IPS-18c (cell line): ENCODE measurements around the gene TSPAN4.

ENCODE experiments used
- H3K4me3 ChIP-seq: 2 replicates; pipeline ENCODE4 v1.7.0; 2013; ENCODE audit warnings: low read depth, mild to moderate bottlenecking, low read length, moderate library complexity; ENCODE audit not compliant: insufficient read depth
- H3K9me3 ChIP-seq: one replicate; pipeline ENCODE4 v1.6.1; 2013; ENCODE audit warnings: mild to moderate bottlenecking, low read length, moderate library complexity; ENCODE audit not compliant: control insufficient read depth, insufficient read depth

Gene TSPAN4

DNA sequence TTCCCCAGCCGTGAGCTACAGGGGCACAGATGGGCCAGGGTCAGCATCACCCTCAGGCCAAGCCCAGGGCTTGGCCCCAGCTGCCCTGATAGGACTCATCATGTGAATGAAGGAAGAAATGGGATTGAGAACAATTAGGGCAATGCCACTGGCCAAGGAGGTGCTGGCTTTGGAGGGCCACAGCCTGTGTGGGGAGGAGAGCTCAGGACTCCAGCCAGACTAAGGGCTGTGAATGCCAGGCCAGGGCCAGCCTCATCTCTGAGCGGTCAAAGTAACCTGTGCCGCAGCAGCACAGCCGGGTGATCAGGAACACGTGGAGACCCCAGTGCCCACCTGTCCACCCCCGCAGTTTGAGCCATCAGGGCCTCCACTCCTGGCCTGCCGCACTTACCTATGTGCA is 57.9 kb downstream of the TSPAN4 start:
- no peaks in the 10 kb centered on the region for H3K9me3 ChIP-seq
- no peak overlapping the region for H3K4me3 ChIP-seq

DNA sequence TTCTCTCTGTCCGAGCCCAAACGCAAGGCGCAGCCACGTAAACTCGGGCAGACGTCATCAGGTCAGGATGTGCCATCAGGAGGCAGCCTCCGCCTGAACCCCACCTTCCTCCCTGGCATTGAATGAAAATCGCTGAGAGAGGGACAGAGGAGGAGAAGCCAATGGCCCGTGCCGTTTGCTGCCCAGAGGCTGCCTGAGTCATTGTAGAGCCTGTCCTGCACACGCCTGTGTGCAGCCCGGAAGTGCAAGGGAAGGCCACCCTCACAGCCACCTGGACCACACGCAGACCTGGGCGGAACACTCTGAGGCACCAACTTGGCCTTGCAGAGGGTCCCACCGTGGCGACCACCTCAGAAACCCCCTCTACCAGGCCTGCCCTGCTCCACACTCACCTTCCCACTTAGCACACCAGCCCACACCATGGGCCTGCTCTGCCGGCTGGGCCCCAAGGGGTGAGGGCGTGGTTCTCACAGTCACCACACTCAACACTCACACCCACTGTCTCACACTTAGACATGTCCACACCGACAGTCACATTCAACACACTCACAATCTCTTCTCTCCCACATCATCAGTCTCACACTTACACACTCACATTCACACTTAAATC is 58.9 kb downstream of the TSPAN4 start:
- H3K4me3 ChIP-seq = no peak overlapping the region
- no peaks in the 10 kb centered on the region for H3K9me3 ChIP-seq

DNA sequence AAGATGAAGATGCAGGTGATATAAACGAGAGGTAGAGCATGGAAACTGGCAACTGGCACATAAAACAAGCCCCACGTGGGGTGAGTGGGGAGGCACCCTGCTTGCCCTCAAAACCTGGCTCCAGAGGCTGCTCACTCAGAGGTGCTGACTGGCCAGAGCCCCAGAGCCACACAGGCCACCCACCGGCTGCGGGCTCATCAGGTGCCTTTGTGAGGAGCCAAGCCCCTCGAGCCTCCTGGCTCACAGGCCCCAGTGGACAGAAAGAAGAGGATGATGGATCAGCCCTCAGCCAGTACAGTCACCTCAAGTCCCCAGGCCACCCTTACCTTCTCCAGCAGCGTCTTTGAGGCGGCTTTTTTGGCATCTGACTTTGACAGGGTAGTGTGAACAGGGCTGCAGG is 61.7 kb downstream of the TSPAN4 start:
- Histone ChIP-seq H3K4me3 (no peak overlapping the region), H3K9me3 (no peaks in the 10 kb centered on the region)

DNA sequence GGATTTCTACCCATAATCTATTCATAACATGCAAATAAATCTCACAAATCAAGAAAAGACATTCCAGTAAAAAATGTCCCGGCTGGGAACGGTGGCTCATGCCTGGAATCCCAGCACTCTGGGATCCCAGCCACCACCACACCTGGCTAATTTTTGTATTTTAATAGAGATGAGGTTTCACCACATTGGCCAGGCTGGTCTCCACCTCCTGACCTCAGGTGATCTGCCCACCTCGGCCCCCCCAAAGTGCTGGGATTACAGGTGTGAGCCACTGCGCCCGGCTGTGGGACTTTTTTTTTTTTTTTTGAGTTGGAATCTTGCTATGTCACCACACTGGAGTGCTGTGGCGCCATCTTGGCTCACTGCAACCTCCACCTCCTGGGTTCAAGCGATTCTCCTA is 63.3 kb downstream of the TSPAN4 start:
- Histone ChIP-seq H3K9me3 (no peaks in the 10 kb centered on the region), H3K4me3 (no peak overlapping the region)

DNA sequence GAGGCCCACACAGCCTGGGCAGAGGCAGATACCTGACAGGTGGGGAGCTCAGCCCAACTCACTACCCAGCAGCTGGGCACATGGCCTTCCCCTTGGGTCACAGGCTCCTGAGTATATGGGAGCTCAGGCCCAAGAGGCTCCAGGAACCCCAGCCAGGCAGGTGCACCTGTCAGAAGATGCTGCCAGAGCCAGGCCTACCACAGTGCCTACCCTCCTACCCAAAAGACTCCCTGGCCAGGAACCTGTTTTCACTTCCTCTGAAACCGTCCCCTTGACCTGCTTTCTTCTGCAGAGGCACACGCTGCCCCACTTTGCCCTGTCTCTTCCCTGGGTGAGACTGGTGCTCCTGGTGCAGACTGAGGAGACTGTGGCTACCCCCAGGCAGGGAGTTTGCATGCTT is 65.0 kb downstream of the TSPAN4 start:
- Histone ChIP-seq H3K9me3 (no peaks in the 10 kb centered on the region), H3K4me3 (no peak overlapping the region)

DNA sequence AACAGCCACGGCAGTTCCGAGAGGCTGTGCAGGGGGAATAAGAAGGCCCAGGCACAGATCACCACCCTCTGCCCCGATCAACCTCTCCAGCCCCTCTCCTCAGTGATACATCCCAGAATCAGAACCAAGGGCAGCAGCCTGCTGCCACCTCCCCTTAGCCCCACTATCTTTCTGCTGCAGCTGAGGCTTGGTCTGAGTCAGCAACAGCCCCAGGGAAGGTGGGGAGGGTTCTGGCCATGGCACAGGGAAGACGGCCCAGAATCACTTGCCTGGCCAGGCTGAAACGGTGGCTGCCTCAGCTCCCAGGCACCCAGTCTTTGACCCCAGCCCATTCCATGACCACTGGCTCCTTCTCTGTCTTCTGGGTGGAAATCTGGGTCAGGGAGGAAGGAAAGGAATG is 65.6 kb downstream of the TSPAN4 start:
- Histone ChIP-seq H3K9me3 (no peaks in the 10 kb centered on the region), H3K4me3 (no peak overlapping the region)

DNA sequence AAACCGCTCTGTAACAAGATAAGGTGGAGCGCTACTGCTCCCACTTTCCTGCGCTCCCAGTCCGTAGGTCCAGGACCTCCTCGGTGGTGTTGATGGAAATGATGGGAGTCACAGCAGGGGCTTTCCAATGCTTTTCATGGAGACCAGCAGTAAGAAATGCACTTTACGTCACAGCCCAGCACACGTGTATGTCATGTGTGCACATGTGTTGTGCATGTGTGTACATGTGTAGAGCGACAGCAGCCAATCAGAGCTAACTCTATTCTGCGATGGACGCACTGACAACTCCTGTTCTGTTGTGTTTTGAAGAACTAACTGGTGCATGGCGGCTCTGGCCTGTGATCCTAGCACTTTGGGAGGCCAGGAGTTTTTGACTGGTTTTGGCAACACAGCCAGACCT is 66.8 kb downstream of the TSPAN4 start:
- H3K9me3 ChIP-seq = peaks cover 2% of the 10 kb centered on the region
- H3K4me3 ChIP-seq = peak overlapping the region; percentile 88; the same call in 1 of the 2 replicates

DNA sequence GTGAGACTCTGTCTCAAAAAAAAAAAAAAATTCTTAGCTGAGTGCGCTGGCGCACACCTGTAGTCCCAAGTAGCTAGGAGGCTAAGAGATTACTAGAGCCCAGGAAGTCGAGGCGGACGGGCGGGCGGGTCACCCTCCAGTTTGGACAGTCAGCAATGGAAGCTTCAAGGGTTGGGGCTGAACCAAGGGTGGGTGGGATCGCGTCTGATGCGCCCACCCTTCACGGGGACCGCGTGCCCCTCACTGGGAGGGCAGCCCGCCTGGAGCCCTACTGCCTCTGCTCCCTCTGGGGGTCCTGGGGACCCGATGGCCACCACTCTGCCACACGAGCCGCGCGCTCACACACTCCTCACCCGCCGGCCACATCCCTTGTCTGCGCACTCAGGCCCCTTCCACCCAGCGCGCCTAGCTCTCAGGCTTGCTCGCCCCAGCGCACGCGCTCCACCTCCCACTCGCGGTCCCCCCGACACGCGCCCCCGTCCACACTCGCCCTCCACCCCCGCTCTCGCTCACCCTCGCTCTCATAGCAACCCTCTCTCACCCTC is 67.5 kb downstream of the TSPAN4 start:
- Histone ChIP-seq H3K4me3 (peak overlapping the region; percentile 88), H3K9me3 (peaks cover 2% of the 10 kb centered on the region)

DNA sequence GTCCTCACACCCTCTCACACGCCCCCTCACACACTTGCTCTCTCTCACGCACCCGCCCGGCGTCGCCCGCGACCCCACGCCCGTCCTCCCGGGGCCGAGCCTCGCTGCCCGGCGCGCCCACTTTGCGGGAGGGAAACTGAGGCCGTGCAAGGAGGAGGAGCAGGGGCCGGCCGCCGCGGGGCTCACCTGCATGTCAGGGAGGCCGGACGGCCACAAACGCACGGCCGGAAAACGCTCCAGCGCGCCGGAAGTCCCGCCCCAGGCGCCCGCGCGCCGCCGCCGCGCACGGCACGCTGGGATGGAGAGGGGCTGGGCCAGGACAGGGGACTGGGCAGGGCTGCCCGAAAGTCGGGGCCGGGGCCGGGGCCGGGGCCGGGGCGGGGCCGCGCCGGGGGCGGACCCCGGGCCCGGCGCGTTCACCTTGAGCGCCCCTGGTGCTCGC is 68.0 kb downstream of the TSPAN4 start, which contains the start of gene CHID1:
CHID1 (minus strand) TSS at position 222 of the 442 bp plus-strand sequence. CDS start 5,994 bp downstream, outside the sequence.
- Histone ChIP-seq H3K4me3 (peak within 1 kb of the TSS; percentile 88), H3K9me3 (peaks cover 2% of the 10 kb centered on the region)

DNA sequence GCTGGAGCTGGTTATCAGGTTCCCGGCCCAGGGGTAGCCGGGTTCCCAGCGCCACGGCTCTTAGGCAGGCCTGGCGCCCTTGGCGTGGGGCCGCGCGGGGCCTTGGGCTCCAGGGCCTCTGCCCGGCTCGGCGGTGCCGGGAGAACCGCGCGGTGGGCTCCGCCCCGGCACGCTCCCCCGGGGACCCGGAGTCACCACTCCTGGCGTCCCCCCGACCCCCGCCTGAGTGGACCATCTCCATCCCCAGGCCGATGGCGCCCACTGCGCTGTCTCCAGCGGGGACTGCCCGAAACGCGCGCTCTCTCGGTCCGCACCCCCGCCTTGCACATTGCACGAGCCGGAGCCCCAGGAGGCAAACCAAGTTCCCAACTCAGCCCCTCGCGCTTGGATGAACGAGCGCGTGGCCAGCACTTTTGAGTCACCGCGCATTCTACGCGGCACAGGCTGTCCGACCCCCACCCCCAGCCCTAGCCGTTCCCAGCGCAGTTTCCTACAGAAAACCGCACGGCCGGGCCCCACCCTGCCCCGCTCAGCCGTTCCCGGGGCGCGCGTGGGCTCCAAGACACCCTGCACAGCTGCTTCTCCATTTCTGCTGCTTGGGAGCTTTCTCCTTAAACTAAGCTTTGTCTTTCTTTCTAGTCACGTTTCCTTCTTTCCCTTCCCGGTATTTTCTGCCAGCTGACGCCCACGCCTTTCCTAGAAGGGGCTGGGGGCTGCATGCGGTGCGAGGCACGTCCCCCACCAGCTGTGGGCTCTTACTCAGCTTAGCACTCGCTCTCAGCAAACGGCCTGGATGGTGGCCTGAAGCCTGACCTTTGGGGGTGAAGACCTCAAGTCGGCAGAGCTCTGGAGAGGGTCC is 68.6 kb downstream of the TSPAN4 start:
- peaks cover 2% of the 10 kb centered on the region for H3K9me3 ChIP-seq
- H3K4me3 ChIP-seq = peak overlapping the region; percentile 79

DNA sequence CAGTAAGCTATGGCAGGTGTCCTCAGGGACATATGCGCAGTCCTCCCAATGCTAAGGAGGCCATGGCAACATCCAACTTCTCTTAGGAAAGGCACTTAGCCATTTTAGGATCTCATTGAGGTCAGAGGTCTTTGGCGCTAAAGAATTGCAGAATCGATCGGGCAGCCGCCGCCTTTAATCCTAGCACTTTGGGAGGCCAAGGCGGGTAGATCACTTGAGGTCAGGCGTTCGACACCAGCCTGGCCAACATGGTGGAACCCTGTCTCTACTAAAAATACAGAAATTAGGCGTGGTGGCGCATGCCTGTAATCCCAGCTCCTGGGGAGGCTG is 69.2 kb downstream of the TSPAN4 start:
- Histone ChIP-seq H3K9me3 (peaks cover 2% of the 10 kb centered on the region), H3K4me3 (peak overlapping the region; percentile 79; the same call in 1 of the 2 replicates)

DNA sequence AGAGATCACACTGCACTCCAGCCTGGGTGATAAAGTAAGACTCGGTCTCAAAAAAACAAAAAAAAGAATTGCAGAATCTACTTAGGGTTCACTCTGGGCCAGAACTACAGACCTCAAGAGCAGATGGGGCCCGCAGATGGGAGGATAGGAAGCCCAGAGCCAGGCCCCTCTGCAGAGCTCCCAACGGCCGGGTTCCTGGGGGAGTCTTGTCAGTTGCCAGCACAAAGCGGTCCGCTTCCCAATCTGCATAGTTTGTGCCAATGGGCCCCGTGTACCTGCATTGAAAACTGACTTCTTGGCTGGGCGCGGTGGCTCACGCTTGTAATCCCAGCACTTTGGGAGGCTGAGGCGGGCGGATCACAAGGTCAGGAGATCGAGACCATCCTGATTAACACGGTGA is 69.6 kb downstream of the TSPAN4 start:
- no peak overlapping the region for H3K4me3 ChIP-seq
- H3K9me3 ChIP-seq = peaks cover 2% of the 10 kb centered on the region

DNA sequence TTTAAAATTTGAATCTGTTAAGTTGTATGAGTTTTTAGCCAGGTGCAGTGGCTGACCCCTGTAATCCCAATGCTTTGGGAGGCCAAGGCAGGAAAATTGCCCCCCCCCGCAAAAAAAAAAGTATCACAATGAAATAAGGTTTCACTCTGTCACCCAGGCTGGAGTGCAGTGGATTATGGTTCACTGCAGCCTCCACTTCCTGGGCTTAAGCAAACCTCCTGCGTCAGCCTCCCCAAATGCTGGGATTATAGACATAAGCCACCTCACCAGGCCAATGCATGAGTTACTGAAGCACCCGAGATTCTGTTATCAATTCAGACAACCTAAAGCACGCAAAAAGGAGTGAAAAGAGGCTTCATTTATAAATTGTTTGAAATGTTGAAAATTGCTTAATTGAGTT is 70.4 kb downstream of the TSPAN4 start:
- Histone ChIP-seq H3K4me3 (no peak overlapping the region), H3K9me3 (peaks cover 2% of the 10 kb centered on the region)

DNA sequence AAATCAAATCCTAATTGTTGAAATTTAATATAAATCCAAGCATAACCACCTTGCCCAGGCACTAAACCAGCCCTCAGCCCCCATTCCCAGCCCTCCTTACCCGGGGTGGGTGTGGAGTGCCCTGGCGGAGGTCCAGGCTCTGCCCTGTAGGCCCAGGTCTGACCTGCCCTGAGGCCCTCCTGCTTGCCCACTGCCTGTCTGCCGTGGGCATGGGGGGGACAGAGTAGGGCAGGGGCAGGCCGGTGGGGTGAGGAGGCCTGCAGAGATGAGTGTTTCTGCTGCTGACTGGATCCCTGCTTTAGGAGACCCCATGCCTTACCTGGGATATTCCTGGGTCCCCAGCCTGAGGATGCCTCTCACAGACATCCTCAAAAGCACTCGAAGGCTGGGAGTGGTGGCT is 71.6 kb downstream of the TSPAN4 start:
- H3K9me3 ChIP-seq = peaks cover 2% of the 10 kb centered on the region
- no peak overlapping the region for H3K4me3 ChIP-seq

DNA sequence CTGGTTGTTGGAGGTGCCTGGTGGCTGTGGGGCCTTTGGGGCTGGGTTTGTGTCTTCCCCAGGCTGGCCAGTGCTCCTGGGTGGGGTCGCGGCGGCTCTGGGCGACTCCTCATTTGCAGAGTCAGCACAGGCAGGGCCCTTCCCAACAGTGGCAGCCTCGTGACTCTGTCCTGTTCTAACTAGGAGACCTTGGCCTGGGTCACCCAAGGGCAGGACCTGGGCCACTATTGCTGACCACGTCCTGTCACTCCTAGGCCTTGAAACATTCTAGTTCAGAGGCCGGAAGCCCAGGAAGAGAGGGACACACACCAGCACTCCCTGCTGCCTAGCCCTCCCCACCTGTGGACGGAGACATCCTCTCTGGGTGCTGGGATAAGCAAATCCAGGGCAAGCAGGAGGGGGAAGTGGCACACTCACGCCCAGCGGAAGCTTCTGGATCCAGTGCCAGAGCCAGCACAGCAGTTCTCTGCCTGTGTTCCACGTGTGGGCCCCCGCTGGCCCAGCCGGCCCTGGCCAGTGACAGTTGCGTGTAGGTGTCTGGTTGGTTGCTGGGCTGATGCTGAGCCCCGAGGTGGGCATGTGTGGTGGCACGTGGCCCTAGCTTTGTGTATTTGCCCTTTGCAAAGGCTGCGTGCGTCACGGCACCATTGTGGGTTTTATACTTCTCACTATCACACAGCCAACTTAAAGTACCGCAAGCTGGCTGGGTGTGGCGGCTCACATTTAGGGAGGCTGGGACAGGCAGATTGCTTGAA is 72.3 kb downstream of the TSPAN4 start:
- H3K4me3 ChIP-seq = no peak overlapping the region
- peaks cover 2% of the 10 kb centered on the region for H3K9me3 ChIP-seq
